Measurements from ENCODE around the gene NPAS3. TPM values are rescaled to one million over a fixed set of nuclear protein-coding genes. Genes with fewer than 3 reads are reported as not detected.

Gene NPAS3
- total RNA-seq, 2 experiments from 2014 or later, result not detected

DNA sequence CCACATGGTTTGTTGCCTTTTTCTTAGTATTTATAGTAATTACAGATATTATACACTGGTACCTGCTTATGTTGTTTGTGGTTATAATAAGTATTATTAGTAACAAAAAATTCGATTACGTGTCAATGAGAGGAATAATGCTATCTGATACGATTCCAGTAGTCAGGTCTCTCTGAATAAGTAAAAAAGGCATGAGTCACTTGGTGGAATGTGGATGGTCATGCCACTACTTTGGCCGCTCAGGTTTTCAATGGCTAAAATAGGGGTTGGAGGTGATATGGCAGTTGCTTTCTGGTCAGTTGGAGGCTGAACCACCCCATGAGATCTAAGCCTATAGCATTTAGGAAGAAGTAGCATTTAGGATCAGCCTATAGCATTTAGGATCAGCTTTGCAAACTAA lies 255.9 kb downstream of the NPAS3 start:
- no TSS peak for BruUV-seq (replicated peaks)
- Histone ChIP-seq H3K4me1 (ENCODE audit: insufficient read depth, low read length, poor library complexity, severe bottlenecking) (no peaks in the 10 kb centered on the region), H3K9me3 (ENCODE audit: low read length) (no peaks in the 10 kb centered on the region), H3K79me2 (ENCODE audit: insufficient read depth, low read depth, low read length) (no peaks in the 10 kb centered on the region), H3K4me2 (ENCODE audit: low read length) (no peak overlapping the region), H3K27ac (ENCODE audit: low read depth, low read length, poor library complexity, severe bottlenecking) (no peak overlapping the region), H4K20me1 (ENCODE audit: insufficient read depth, low read length) (no peaks in the 10 kb centered on the region), H2AFZ (ENCODE audit: low read length) (no peak overlapping the region), H3K9me2 (ENCODE audit: insufficient read depth, low read length) (no peaks in the 10 kb centered on the region), H3K36me3 (ENCODE audit: insufficient read depth, low read length) (no peaks in the 10 kb centered on the region), H3K4me3 (ENCODE audit: low read depth, low read length, poor library complexity, severe bottlenecking) (no peak overlapping the region)
- ChIA-PET POLR2A (interaction anchor here (0.6 to 1.2 kb wide), 3 partner anchors 8 to 693 kb away, joined by 3 to 4 read pairs (median 4); no protein-coding TSS in a partner anchor), CTCF (ENCODE audit: unreplicated experiment) (no interaction called here)
- DNase-seq (ENCODE audit: low spot score), result no peak
- intact Hi-C loops (cut with micrococcal nuclease; ENCODE audit: unreplicated experiment), result no loop called here
- TF ChIP-seq, protein P1, sequence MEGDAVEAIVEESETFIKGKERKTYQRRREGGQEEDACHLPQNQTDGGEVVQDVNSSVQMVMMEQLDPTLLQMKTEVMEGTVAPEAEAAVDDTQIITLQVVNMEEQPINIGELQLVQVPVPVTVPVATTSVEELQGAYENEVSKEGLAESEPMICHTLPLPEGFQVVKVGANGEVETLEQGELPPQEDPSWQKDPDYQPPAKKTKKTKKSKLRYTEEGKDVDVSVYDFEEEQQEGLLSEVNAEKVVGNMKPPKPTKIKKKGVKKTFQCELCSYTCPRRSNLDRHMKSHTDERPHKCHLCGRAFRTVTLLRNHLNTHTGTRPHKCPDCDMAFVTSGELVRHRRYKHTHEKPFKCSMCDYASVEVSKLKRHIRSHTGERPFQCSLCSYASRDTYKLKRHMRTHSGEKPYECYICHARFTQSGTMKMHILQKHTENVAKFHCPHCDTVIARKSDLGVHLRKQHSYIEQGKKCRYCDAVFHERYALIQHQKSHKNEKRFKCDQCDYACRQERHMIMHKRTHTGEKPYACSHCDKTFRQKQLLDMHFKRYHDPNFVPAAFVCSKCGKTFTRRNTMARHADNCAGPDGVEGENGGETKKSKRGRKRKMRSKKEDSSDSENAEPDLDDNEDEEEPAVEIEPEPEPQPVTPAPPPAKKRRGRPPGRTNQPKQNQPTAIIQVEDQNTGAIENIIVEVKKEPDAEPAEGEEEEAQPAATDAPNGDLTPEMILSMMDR (conservative IDR thresholded peaks at IDR 0.05; ENCODE audit: low read length), result no peak
- TF ChIP-seq EZH2phosphoT487 (IDR thresholded peaks at IDR 0.05; ENCODE audit: borderline replicate concordance, low read depth, low read length), result no peak

DNA sequence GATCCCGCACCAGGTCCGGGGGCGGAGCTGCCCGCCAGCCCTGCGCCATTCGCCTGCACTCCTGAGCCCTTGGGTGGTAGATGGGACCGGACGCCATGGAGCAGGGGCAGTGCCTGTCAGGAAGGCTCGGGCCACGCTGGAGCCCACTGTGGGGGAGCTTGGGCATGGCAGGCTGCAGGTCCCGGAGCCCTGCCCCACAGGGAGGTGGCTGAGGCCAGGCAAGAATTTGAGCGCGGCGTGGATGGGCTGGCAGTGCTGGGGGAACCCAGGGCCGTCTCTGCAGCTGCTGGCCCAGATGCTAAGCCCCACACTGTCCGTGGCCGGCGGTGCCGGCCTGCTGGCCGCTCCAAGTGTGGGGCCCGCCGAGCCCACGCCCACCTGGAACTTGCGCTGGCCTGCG lies 260.0 kb downstream of the NPAS3 start:
- Histone ChIP-seq H2AFZ (ENCODE audit: low read length) (no peak overlapping the region), H3K27ac (ENCODE audit: low read depth, low read length, poor library complexity, severe bottlenecking) (no peak overlapping the region), H3K9me2 (ENCODE audit: insufficient read depth, low read length) (no peaks in the 10 kb centered on the region), H3K4me2 (ENCODE audit: low read length) (no peak overlapping the region), H3K79me2 (ENCODE audit: insufficient read depth, low read depth, low read length) (no peaks in the 10 kb centered on the region), H4K20me1 (ENCODE audit: insufficient read depth, low read length) (no peaks in the 10 kb centered on the region), H3K36me3 (ENCODE audit: insufficient read depth, low read length) (no peaks in the 10 kb centered on the region), H3K4me1 (ENCODE audit: insufficient read depth, low read length, poor library complexity, severe bottlenecking) (no peaks in the 10 kb centered on the region), H3K9me3 (ENCODE audit: low read length) (no peaks in the 10 kb centered on the region), H3K4me3 (ENCODE audit: low read depth, low read length, poor library complexity, severe bottlenecking) (no peak overlapping the region)
- TF ChIP-seq, protein P1 (conservative IDR thresholded peaks at IDR 0.05; ENCODE audit: low read length), result no peak
- TF ChIP-seq EZH2phosphoT487 (IDR thresholded peaks at IDR 0.05; ENCODE audit: borderline replicate concordance, low read depth, low read length), result no peak
- ChIA-PET CTCF (ENCODE audit: unreplicated experiment) (no interaction called here), POLR2A (no interaction called here)
- no peak for DNase-seq (ENCODE audit: low spot score)
- intact Hi-C loops (cut with micrococcal nuclease; ENCODE audit: unreplicated experiment), result no loop called here
- BruUV-seq (replicated peaks), result no TSS peak

DNA sequence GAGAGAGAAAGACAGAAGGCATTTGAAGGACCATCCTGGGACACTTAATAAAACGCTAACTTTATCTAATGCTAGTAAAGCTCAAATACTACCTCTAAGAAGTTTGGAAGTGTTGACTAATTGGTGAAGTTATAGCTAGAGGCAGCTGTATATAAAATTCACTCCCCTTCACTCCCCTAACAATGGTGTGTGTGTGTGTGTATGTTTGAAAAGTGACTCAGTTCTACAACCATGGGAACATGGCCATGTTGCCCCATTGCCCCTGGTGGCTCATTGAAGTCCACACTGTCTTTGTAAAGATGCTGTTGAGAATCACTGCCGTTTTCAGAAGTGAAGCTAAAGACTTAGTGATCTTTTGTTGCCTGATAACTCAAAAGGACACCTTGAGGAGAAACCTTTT lies 262.4 kb downstream of the NPAS3 start:
- Histone ChIP-seq H3K27ac (ENCODE audit: low read depth, low read length, poor library complexity, severe bottlenecking) (no peak overlapping the region), H3K4me3 (ENCODE audit: low read depth, low read length, poor library complexity, severe bottlenecking) (no peak overlapping the region), H3K9me2 (ENCODE audit: insufficient read depth, low read length) (no peaks in the 10 kb centered on the region), H3K9me3 (ENCODE audit: low read length) (no peaks in the 10 kb centered on the region), H2AFZ (ENCODE audit: low read length) (no peak overlapping the region), H3K4me1 (ENCODE audit: insufficient read depth, low read length, poor library complexity, severe bottlenecking) (no peaks in the 10 kb centered on the region), H3K36me3 (ENCODE audit: insufficient read depth, low read length) (no peaks in the 10 kb centered on the region), H4K20me1 (ENCODE audit: insufficient read depth, low read length) (no peaks in the 10 kb centered on the region), H3K4me2 (ENCODE audit: low read length) (no peak overlapping the region), H3K79me2 (ENCODE audit: insufficient read depth, low read depth, low read length) (no peaks in the 10 kb centered on the region)
- intact Hi-C loops (cut with micrococcal nuclease; ENCODE audit: unreplicated experiment), result no loop called here
- ChIA-PET CTCF (ENCODE audit: unreplicated experiment) (no interaction called here), POLR2A (interaction anchor here (0.6 kb wide), 1 partner anchor 12 kb away, joined by 3 read pairs; no protein-coding TSS in a partner anchor)
- no peak for DNase-seq (ENCODE audit: low spot score)
- TF ChIP-seq, protein P1 (conservative IDR thresholded peaks at IDR 0.05; ENCODE audit: low read length), result no peak
- no peak for TF ChIP-seq EZH2phosphoT487 (IDR thresholded peaks at IDR 0.05; ENCODE audit: borderline replicate concordance, low read depth, low read length)
- BruUV-seq (replicated peaks), result no TSS peak
